ENCODE measurements around the gene BCL11B.

The BCL11B gene

GRCh38 chr14:99252940-99253868 lies 18.8 kb downstream of the BCL11B start:
- DNase-seq: peak; percentile 78

GRCh38 chr14:99252443-99252939 lies 19.5 kb downstream of the BCL11B start:
- no peak for DNase-seq

GRCh38 chr14:99251721-99252120 lies 20.3 kb downstream of the BCL11B start:
- DNase-seq: no peak

GRCh38 chr14:99250636-99251208 lies 21.3 kb downstream of the BCL11B start:
- DNase-seq: no peak

- no peak for DNase-seq
These were observed 22.6 kb downstream of the BCL11B start for GRCh38 chr14:99249389-99249788.

- DNase-seq: no peak
These were observed 23.2 kb downstream of the BCL11B start for GRCh38 chr14:99248761-99249171.

DNA sequence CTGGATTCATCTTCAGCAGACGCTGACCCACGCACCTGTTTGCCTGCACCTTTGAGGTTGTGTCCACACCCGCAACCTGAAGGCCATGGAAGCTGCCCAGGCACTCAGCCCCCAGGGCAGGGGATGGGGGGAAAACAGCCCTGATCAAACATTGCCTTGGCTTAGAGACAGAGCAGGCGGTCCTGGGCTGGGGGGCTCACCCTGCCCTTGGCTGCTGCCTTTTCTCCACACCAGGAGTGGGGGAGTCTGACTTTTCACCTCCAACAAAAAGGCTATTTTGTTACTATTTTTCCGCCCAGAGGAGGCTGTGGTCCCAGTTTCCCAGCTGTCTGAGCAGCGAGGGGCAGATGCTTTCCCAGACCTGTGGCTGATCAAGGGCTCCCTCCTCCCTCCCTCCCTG lies 24.2 kb downstream of the BCL11B start:
- DNase-seq: no peak

DNA sequence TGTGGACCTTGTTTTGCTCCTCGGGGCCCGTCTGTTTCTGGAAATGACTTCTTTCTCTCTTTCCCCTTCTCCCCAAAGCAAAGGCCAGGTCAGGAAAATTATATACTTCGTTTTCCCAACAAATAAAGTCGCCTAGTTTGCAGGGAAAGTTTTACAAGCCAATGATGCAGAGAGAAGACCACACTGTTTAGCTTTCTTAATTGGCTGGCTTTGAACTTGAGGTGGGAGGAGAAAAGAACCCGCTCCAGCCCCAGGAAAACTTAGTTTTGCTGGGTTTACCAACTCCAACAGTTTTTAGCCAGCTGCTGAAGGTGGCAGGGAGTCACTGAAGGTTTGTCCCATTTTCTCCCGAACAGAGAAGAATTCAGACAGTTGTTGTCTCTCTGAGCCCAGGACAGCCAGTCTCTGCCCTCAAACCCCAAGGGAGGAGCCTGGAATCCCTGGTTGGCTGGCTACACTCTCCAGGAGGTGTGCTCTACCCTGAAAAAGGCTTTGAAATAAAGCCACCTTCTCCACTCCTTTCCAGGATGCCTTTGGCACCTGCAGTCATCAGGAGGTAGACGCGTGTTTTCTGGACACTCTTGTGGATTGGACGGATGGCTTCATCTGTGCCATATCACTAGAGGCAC lies 24.8 kb downstream of the BCL11B start:
- DNase-seq: no peak

DNA sequence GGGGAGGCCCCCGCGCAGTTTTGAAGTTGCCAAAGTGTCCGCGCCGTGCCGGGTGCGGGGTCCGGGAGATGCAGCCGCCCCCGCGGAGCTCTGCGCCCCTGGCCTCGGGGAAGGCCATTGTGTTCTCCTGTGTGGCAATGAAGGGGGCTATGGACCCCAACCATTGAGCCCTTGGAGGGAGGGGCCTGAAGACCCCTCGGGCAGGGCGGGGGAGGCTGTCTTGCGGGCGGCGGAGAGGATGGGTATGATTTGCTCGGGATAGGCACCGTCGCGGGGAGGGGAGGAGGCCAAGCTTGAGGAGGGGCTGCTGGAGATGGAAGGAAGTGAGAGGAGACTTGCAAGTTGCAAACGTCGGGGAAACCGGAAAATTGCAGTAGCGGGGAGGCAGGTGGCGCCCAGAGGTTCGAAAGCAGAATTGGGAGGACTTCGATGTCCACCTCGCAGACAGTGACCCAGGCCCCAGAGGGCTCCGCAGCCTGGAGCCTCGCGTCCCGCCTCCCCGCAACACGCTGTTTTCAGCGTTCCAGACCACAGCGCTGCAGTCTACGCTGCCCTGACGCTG lies 25.4 kb downstream of the BCL11B start:
- DNase-seq: peak; percentile 66

- DNase-seq: no peak
These were observed 26.2 kb downstream of the BCL11B start for GRCh38 chr14:99245564-99246511.

GRCh38 chr14:99244941-99245563 lies 26.9 kb downstream of the BCL11B start:
- no peak for DNase-seq

GRCh38 chr14:99244367-99244901 lies 27.6 kb downstream of the BCL11B start:
- no peak for DNase-seq

GRCh38 chr14:99242816-99243721 lies 28.9 kb downstream of the BCL11B start:
- peak; percentile 72 for DNase-seq

DNA sequence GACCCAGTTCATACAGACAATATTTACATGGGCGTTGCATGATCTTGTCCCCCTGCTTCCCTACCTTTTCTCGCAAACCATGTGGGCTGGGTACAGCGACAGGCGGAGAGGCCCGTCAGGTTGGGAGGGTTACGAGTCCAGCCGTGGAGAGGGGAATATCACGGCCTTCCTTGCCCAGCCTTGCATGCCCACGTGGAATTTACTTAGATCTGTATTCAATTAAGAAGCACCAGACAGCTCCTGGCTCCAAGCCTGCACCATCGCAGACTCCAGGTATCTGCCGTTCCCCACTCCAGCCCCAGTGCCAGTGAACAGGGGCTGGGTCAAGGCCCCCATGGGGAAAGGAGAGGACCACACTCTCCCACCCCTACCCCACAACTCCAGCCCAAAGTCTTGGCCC lies 29.8 kb downstream of the BCL11B start:
- no peak for DNase-seq

DNA sequence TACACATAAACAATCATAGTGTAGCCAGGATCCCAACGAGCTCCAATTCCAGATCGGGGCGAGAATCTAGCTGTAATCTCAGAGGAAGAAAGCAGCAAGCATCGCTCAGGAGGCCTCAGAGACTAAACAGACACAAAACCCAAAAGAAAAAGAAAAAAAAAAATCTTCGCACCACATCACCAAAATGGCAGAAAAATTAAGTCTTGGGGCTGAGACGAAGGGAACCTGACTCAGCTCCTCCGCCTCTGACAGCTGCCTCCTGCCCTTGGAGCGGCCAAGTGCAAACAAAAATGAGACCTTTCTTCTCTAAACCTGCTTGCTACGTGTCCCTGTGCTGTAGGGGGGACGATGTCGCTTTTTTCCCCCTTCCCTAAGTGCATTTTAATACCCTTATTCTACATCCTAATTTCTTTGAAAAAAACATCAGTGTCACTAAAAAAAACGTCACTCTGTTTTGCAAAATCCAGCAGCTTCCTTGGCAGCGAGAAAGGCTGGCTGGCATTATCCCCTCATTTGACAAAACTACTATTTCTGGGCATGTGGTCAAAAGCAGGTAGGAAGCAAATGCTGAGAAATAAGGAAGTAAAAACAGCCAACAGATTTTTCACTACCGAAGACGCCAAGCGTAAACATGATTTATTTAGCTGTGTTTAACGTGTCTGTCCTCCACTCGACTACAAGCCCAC lies 30.5 kb downstream of the BCL11B start:
- DNase-seq: peak; percentile 61

DNA sequence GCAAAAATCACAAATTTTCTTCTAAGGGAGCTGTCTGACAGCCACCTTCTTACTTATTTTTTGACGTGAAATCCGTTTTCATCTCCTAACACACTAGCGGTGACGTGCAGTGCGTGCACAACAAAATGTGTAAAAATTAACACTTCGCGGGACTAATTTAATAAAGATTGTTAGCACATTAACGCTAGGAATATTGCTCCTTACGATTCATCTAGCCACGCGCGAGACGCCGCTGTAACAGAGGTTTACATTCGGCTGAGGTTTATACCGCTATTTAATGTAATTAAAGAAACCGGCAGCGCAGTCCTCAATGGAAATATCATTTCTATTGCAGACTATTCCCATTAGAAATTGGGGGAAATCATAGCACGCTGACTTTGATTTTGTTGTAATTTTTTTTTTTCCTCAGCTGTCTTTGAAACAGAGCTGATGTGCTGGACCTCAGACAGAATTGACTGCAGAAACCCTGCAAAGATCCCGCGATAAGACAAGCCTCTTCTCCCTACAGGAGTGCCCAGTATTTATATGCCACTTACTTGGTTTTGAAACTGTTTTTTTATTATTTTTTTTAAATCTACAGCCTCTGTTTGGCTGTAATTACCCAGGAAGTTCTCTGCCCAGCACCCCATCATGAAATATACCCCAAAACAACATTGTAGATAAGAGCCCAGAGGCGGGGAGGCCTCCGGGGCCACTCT lies 31.2 kb downstream of the BCL11B start:
- peak; percentile 67 for DNase-seq

- no peak for DNase-seq
These were observed 32.3 kb downstream of the BCL11B start for GRCh38 chr14:99239661-99240092.

DNA sequence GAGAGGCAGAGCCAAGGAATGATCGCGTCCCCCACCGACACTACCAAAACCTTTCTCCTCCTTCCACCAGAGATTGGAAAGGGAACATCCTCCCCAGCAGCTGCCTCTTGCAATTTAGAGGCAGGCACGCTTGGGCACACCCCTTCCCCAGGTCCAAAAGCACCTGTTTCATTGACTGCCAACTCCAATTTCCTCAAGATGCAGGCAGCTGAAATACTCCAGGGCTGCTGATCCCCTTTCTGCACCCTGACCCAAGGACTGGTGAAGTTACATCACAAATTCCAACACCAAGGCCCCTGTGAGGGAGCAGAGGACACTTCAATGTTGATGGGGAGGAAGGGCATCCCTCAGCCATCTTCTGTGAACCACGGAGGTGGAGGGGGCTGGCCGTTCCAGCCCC lies 33.8 kb downstream of the BCL11B start:
- no peak for DNase-seq

DNA sequence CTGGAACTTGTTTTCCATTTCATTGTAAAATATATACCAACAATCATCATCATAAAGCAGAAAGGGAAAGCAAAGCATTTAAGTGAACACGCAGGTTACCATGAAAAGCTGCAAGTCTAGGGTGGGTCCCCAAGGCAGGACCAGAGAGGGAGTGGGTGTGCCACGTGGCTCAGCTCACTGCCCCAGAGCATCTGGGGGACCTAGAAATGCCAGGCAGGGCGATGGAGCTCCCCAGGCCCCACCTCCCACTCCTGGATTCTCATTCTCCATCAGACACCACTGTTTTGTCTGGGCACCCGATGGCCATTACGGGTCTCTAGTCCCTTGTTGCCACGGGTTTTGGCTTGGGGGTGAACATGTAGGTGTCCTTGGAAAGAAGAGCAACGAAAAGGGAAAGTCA lies 34.7 kb downstream of the BCL11B start:
- no peak for DNase-seq
